ENCODE data around the gene SBF1.

Gene SBF1

GRCh38 chr22:50474710-50475651 is at the start of gene SBF1:
SBF1 (minus strand) TSS chr22:50475035; CDS start chr22:50474840, 195 bp downstream.
- TF ChIP-seq CTCF (conservative IDR thresholded peaks at IDR 0.05; ENCODE audit: control insufficient read depth, insufficient read depth, low read depth, low read length) = no peak
- DNase-seq (ENCODE audit: low read depth) = peak; percentile 80
- peak within 1 kb of the TSS; percentile 59 for H3K4me3 ChIP-seq (ENCODE audit: control insufficient read depth, low read depth, low read length)

- TF ChIP-seq CTCF (conservative IDR thresholded peaks at IDR 0.05; ENCODE audit: control insufficient read depth, insufficient read depth, low read depth, low read length) = no peak
- no peak for DNase-seq (ENCODE audit: low read depth)
- H3K4me3 ChIP-seq (ENCODE audit: control insufficient read depth, low read depth, low read length) = peak overlapping the region; percentile 66
These were observed 49.2 kb upstream of the SBF1 start for GRCh38 chr22:50523806-50524675.

GRCh38 chr22:50523458-50523805 is 48.6 kb upstream of the SBF1 start:
- no peak for DNase-seq (ENCODE audit: low read depth)
- no peak overlapping the region for H3K4me3 ChIP-seq (ENCODE audit: control insufficient read depth, low read depth, low read length)
- TF ChIP-seq CTCF (conservative IDR thresholded peaks at IDR 0.05; ENCODE audit: control insufficient read depth, insufficient read depth, low read depth, low read length) = no peak

- no peak for TF ChIP-seq CTCF (conservative IDR thresholded peaks at IDR 0.05; ENCODE audit: control insufficient read depth, insufficient read depth, low read depth, low read length)
- no peak for DNase-seq (ENCODE audit: low read depth)
- no peak overlapping the region for H3K4me3 ChIP-seq (ENCODE audit: control insufficient read depth, low read depth, low read length)
These were observed 48.1 kb upstream of the SBF1 start for GRCh38 chr22:50522806-50523438.

- no peak for TF ChIP-seq CTCF (conservative IDR thresholded peaks at IDR 0.05; ENCODE audit: control insufficient read depth, insufficient read depth, low read depth, low read length)
- no peak overlapping the region for H3K4me3 ChIP-seq (ENCODE audit: control insufficient read depth, low read depth, low read length)
- no peak for DNase-seq (ENCODE audit: low read depth)
These were observed 47.5 kb upstream of the SBF1 start for GRCh38 chr22:50522208-50522805.

- TF ChIP-seq CTCF (conservative IDR thresholded peaks at IDR 0.05; ENCODE audit: control insufficient read depth, insufficient read depth, low read depth, low read length) = no peak
- DNase-seq (ENCODE audit: low read depth) = no peak
- H3K4me3 ChIP-seq (ENCODE audit: control insufficient read depth, low read depth, low read length) = no peak overlapping the region
These were observed 46.9 kb upstream of the SBF1 start for GRCh38 chr22:50521710-50522109.

Data from fibroblast of mammary gland (primary cell).